RPMI7951 (cell line): ENCODE results near the gene RPS5. TPM values are rescaled to one million over a fixed set of nuclear protein-coding genes. Genes with fewer than 3 reads are reported as not detected.
"Not testable (repeated sequence)": the region's sequence is repeated elsewhere in the genome, so short reads cannot be mapped to it uniquely, and the experiment has no call there.

Source experiments
- DNase-seq: peaks from one replicate; pipeline ENCODE4 v3.0.0-alpha.2; 2012; ENCODE audit warnings: low read depth
- total RNA-seq: library from RNA; depleted of rRNA; stranded (reverse); fragments of >200 nt; shearing (Covaris generic); gene quantifications from 2 replicates; pipeline ENCODE4 v1.2.3, GENCODE V29; 2014

The RPS5 gene
- total RNA-seq, 1 experiment from 2014 or later: 2,560 TPM

GRCh38 chr19:58356766-58357480 is 30.1 kb upstream of the RPS5 start:
- DNase-seq: peak; percentile 26

- DNase-seq: no peak
These were observed 29.5 kb upstream of the RPS5 start for GRCh38 chr19:58357481-58358145.

GRCh38 chr19:58361900-58362271 is 25.2 kb upstream of the RPS5 start:
- DNase-seq: peak; percentile 71

GRCh38 chr19:58362272-58362994 is 24.6 kb upstream of the RPS5 start, which contains the start of gene ZNF497:
TSS of gene ZNF497 (minus strand) at chr19:58362751. CDS start at chr19:58357635, 5,116 bp downstream.
- peak; percentile 96 for DNase-seq

DNA sequence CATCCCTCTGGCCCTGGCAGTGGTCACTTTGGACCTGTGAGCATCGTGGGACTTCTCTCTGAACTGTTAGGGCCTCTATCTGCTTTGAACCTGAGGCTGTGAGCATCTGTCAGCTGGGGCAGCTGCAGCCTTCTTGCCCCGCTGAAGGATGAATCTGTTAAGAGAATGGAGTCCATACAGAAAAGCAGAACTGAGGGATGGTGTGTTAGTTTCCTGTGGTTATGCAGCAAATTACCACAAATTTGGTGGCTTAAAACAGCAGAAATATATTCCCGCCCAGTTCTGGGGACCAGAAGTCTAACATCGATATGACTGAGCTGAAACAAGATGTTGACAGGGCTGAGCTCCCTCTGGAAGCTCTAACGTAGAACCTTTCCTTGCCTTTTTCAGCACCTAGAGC is 22.9 kb upstream of the RPS5 start:
- DNase-seq: no peak

GRCh38 chr19:58366585-58367430 is 20.3 kb upstream of the RPS5 start:
- no peak for DNase-seq

GRCh38 chr19:58367698-58368454 is 19.2 kb upstream of the RPS5 start:
- no peak for DNase-seq

- DNase-seq: no peak
These were observed 18.3 kb upstream of the RPS5 start for GRCh38 chr19:58368561-58369360.

- DNase-seq: peak; percentile 33
These were observed 14.5 kb upstream of the RPS5 start for GRCh38 chr19:58372311-58373133.

GRCh38 chr19:58374200-58374599 is 12.9 kb upstream of the RPS5 start:
- no peak for DNase-seq

- not testable (repeated sequence) for DNase-seq
These were observed 10.3 kb upstream of the RPS5 start for GRCh38 chr19:58376724-58377123.

DNA sequence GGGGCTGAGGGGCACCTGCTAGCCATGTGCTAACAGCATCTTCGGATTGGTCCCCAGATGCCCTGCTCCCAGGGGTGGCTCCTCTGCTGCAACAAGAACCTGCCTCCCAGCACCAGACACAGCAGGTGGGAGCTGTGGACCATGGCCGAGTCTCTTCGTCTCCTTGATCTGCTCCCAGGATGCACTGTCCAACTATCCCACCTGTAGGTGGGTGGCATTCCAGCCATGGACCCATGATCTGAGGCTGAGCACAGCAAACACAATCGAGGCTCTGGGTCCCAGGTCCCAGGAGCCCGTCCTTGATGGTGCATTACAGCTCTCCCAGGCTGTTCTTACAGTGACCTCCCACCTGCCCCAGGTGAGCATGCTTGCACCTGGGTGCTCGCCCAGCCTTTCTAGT is 7.8 kb upstream of the RPS5 start:
- DNase-seq: no peak

- DNase-seq: no peak
These were observed 6.9 kb upstream of the RPS5 start for GRCh38 chr19:58380037-58380661.

- peak; percentile 100 for DNase-seq
These were observed 6.2 kb upstream of the RPS5 start, which contains the start of gene ZNF837 for GRCh38 chr19:58380662-58381459. TSS of gene ZNF837 (minus strand) at chr19:58381030. CDS start at chr19:58369332, 11,698 bp downstream.

DNA sequence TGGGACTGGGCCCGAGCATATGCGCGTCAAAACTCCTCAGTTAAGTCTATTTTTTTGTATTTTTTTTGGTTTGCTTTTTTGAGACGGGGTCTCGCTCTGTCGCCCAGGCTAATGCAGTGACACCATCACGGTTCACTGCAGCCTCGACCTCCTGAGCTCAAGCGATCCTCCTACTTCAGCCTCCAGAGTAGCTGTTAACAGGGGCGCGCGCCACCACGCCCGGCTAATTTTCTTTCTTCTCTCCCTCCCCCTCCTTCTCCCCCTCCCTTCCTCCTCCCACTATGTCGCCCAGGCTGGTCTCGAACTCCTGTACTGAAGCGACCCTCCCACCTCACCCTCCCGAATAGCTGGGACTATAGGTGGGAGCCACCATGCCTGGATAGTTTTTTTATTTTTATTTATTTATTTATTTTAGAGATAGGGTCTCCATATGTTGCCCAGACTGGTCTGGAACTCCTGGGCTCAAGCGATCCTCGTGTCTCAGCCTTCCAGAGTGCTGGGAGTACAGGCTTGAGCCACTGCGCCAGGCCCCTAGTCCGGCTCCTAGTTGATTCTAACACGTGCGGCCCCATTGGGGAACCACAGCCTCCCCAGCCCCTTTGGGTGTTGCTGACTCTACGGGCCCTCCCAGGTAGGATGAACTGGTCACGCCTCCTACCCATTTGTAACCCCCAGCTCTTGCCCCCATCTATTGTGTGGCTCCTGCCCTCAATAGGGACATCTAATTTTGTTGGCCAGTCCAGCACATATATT is 5.4 kb upstream of the RPS5 start:
- no peak for DNase-seq

- DNase-seq: no peak
These were observed 4.0 kb upstream of the RPS5 start for GRCh38 chr19:58382997-58383603.
